Prostate gland (tissue), 2 donors: Measurements from ENCODE around the gene LPAR5.

ENCODE experiments used
- POLR2A ChIP-seq: fragments of 450-650 bp; IDR thresholded peaks from one replicate; pipeline ENCODE4 v1.6.1; 2016; ENCODE audit warnings: antibody characterized with exemption, mild to moderate bottlenecking
- POLR2AphosphoS5 ChIP-seq: sonication (generic); formaldehyde crosslinking; IDR thresholded peaks from one replicate; pipeline ENCODE4 v1.6.1; 2017; ENCODE audit warnings: antibody characterized with exemption
- TF ChIP-seq, protein P1 (sequence below), 4 experiments: fragments of 200-600 bp in 2 of 4; fragments of 450-650 bp in 2 of 4; sonication (generic) in 2 of 4; IDR thresholded peaks; 1 replicate in 3 of 4; 2 replicates in 1 of 4; pipeline ENCODE4 v1.5.1; 2016 to 2019; ENCODE audit warnings: antibody characterized with exemption in 4 of 4, mild to moderate bottlenecking in 2 of 4, moderate library complexity in 2 of 4

DNA sequence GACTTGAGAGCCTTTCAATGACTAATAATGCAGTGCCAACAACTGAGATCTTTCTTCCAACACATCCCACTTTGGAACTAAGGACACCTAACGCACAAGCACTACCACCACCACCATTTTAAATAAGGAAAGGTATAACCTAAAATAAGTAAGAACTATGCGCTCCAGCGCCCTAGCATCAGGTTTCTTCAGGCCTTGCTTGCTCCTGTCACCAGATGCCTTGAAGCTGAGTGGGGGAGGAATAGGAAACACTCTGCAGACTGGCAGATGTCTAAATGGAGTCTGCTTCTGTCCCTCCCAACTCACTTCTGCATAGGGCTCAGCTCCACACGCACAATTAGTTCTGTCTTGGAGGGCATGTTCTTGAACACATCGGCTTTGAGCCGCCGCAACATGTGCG lies 43.7 kb downstream of the LPAR5 start:
- no peak for TF ChIP-seq POLR2A
- TF ChIP-seq, protein P1, sequence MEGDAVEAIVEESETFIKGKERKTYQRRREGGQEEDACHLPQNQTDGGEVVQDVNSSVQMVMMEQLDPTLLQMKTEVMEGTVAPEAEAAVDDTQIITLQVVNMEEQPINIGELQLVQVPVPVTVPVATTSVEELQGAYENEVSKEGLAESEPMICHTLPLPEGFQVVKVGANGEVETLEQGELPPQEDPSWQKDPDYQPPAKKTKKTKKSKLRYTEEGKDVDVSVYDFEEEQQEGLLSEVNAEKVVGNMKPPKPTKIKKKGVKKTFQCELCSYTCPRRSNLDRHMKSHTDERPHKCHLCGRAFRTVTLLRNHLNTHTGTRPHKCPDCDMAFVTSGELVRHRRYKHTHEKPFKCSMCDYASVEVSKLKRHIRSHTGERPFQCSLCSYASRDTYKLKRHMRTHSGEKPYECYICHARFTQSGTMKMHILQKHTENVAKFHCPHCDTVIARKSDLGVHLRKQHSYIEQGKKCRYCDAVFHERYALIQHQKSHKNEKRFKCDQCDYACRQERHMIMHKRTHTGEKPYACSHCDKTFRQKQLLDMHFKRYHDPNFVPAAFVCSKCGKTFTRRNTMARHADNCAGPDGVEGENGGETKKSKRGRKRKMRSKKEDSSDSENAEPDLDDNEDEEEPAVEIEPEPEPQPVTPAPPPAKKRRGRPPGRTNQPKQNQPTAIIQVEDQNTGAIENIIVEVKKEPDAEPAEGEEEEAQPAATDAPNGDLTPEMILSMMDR (IDR thresholded peaks at IDR 0.05) = no peak
- no peak for TF ChIP-seq POLR2AphosphoS5
